ENCODE measurements around the gene IL1RN. TPM values are rescaled to one million over a fixed set of nuclear protein-coding genes. Genes with fewer than 3 reads are reported as not detected.
A peak's percentile ranks its signal among the peaks of the same experiment; 100 is the strongest.

Gene IL1RN
- polyA plus RNA-seq, 1 donor (not counting 4 experiments of a cell fraction or from before 2014, with no cell fraction given): 128 TPM

DNA sequence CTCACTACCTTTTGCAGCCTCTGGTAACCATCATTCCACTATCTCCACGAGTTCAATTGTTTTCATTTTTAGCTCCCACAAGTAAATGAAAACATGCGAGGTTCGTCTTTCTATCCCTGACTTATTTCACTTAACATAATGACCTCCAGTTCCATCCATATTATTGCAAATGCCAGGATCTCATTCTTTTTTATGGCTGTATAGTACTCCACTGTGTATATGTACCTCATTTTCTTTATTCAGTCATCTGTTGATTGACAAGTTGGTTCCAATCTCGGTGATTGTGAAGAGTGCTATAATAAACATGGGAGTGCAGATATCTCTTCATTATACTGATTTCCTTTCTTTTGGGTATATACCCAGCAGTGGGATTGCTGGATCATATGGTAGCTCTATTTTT is 16.9 kb downstream of the IL1RN start:
- H2AFZ ChIP-seq (ENCODE audit: control insufficient read depth, low read length): no peak overlapping the region
- no peak overlapping the region for H3K27ac ChIP-seq (ENCODE audit: control insufficient read depth, insufficient read depth, low read length)
- H3K9me1 ChIP-seq (ENCODE audit: control insufficient read depth, extremely low read depth, insufficient read depth, low read length): no peaks in the 10 kb centered on the region
- H3K79me2 ChIP-seq (ENCODE audit: control insufficient read depth, insufficient read depth, low read length): no peaks in the 10 kb centered on the region
- DNase-seq (ENCODE audit: low read depth, low spot score): no peak
- H3K4me3 ChIP-seq (ENCODE audit: control insufficient read depth in 2 of 3, extremely low read depth in 1 of 3, insufficient read depth in 2 of 3, low read depth in 1 of 3, low read length in 3 of 3): no peak overlapping the region
- H3K4me1 ChIP-seq (ENCODE audit: control insufficient read depth, extremely low read depth, insufficient read depth, low read length): peaks cover 12% of the 10 kb centered on the region
- FAIRE-seq: no peak
- no peaks in the 10 kb centered on the region for H3K27me3 ChIP-seq (ENCODE audit: control insufficient read depth, extremely low read depth, insufficient read depth, low read length)
- no peaks in the 10 kb centered on the region for H3K9me3 ChIP-seq (ENCODE audit: control insufficient read depth, low read depth, low read length)
- TF ChIP-seq, protein P1, sequence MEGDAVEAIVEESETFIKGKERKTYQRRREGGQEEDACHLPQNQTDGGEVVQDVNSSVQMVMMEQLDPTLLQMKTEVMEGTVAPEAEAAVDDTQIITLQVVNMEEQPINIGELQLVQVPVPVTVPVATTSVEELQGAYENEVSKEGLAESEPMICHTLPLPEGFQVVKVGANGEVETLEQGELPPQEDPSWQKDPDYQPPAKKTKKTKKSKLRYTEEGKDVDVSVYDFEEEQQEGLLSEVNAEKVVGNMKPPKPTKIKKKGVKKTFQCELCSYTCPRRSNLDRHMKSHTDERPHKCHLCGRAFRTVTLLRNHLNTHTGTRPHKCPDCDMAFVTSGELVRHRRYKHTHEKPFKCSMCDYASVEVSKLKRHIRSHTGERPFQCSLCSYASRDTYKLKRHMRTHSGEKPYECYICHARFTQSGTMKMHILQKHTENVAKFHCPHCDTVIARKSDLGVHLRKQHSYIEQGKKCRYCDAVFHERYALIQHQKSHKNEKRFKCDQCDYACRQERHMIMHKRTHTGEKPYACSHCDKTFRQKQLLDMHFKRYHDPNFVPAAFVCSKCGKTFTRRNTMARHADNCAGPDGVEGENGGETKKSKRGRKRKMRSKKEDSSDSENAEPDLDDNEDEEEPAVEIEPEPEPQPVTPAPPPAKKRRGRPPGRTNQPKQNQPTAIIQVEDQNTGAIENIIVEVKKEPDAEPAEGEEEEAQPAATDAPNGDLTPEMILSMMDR (optimal IDR thresholded peaks at IDR 0.05 in 1 of 3, IDR thresholded peaks at IDR 0.05 in 1 of 3, conservative IDR thresholded peaks at IDR 0.05 in 1 of 3; ENCODE audit: extremely low read depth in 1 of 3, insufficient read depth in 2 of 3, low read length in 3 of 3): no peak
- no peak for TF ChIP-seq EZH2 (IDR thresholded peaks at IDR 0.05; ENCODE audit: low read length)
- no peaks in the 10 kb centered on the region for H4K20me1 ChIP-seq (ENCODE audit: control insufficient read depth, extremely low read depth, insufficient read depth, low read length)
- H3K9ac ChIP-seq (ENCODE audit: control insufficient read depth, extremely low read depth, insufficient read depth, low read length): no peak overlapping the region
- H3K4me2 ChIP-seq (ENCODE audit: control insufficient read depth, extremely low read depth, insufficient read depth, low read depth, low read length): no peak overlapping the region
- dilution Hi-C loops (cut with MboI; ENCODE audit: extremely low pct_ligation_motif_present, low sequenced_read_pairs): no loop called here
- no peaks in the 10 kb centered on the region for H3K36me3 ChIP-seq (ENCODE audit: control insufficient read depth in 2 of 2, extremely low read depth in 1 of 2, insufficient read depth in 2 of 2, low read length in 2 of 2)

DNA sequence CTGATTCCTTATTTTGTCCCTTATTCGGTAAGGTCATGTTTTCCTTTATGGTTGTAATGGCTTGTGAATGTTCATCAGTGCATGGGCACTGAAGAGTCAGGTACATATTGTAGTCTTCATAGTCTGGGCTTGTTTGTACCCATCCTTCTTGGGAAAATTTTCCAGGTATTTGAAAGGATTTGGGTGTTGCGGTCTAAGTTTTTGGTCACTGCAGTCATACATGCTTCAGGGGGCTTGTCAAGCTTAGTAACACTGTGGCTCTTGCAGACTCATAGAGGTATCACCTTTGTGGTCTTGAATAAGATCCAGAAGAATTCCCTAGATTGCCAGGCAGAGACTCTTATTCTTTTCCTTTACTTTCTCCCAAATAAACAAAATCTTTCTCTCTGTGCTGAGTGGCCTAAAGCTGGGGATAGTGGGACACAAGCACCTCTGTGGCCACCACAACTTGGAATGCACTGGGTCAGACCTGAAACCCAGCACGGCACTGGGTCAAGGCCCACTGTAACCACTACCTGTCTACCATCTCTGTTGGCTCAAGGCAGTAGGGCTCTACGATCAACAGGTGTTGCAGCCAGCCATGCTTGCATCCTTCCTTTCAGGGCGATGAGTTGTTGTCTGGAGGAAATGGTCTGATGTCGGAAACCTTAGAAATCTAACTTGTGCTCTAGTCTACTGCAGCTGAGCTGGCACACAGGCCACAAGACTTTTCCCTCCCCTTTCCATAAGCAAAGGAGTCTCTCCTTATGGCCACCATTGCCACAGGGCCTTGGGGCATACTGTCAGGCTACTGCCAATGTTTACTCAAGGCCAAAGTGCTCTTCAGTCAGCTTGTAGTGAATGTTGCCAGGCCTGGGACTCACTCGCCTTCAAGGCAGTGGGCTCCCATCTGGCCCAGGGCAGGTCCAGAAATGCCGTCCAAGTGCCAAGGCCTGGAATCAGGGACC is 21.5 kb downstream of the IL1RN start:
- Histone ChIP-seq H2AFZ (ENCODE audit: control insufficient read depth, low read length) (peak overlapping the region; percentile 14), H3K9me1 (ENCODE audit: control insufficient read depth, extremely low read depth, insufficient read depth, low read length) (no peaks in the 10 kb centered on the region), H3K9ac (ENCODE audit: control insufficient read depth, extremely low read depth, insufficient read depth, low read length) (no peak overlapping the region), H3K36me3 (ENCODE audit: control insufficient read depth in 2 of 2, extremely low read depth in 1 of 2, insufficient read depth in 2 of 2, low read length in 2 of 2) (no peaks in the 10 kb centered on the region), H3K4me2 (ENCODE audit: control insufficient read depth, extremely low read depth, insufficient read depth, low read depth, low read length) (peak overlapping the region; percentile 63), H3K27ac (ENCODE audit: control insufficient read depth, insufficient read depth, low read length) (peak overlapping the region; percentile 48), H3K4me1 (ENCODE audit: control insufficient read depth, extremely low read depth, insufficient read depth, low read length) (peaks cover 22% of the 10 kb centered on the region), H4K20me1 (ENCODE audit: control insufficient read depth, extremely low read depth, insufficient read depth, low read length) (no peaks in the 10 kb centered on the region), H3K79me2 (ENCODE audit: control insufficient read depth, insufficient read depth, low read length) (no peaks in the 10 kb centered on the region), H3K27me3 (ENCODE audit: control insufficient read depth, extremely low read depth, insufficient read depth, low read length) (no peaks in the 10 kb centered on the region), H3K4me3 (ENCODE audit: control insufficient read depth in 2 of 3, extremely low read depth in 1 of 3, insufficient read depth in 2 of 3, low read depth in 1 of 3, low read length in 3 of 3) (no peak overlapping the region), H3K9me3 (ENCODE audit: control insufficient read depth, low read depth, low read length) (no peaks in the 10 kb centered on the region)
- FAIRE-seq (peak; percentile 93), DNase-seq (ENCODE audit: low read depth, low spot score) (peak; percentile 84)
- TF ChIP-seq EZH2 (IDR thresholded peaks at IDR 0.05; ENCODE audit: low read length): no peak
- TF ChIP-seq, protein P1 (optimal IDR thresholded peaks at IDR 0.05 in 1 of 3, IDR thresholded peaks at IDR 0.05 in 1 of 3, conservative IDR thresholded peaks at IDR 0.05 in 1 of 3; ENCODE audit: extremely low read depth in 1 of 3, insufficient read depth in 2 of 3, low read length in 3 of 3): no peak
- dilution Hi-C loops (cut with MboI; ENCODE audit: extremely low pct_ligation_motif_present, low sequenced_read_pairs): no loop called here
